ENCODE data around the gene FGA.
"Not testable (repeated sequence)": the region's sequence is repeated elsewhere in the genome, so short reads cannot be mapped to it uniquely, and the experiment has no call there.

Gene FGA

GRCh38 chr4:154606728-154607723 lies 16.5 kb upstream of the FGA start:
- DNase-seq = no peak

- no peak for DNase-seq
Observed at GRCh38 chr4:154604696-154605200, 14.2 kb upstream of the FGA start.

GRCh38 chr4:154603033-154603943 lies 12.7 kb upstream of the FGA start:
- no peak for DNase-seq

GRCh38 chr4:154602404-154603020 lies 12.0 kb upstream of the FGA start:
- DNase-seq = no peak

- DNase-seq = no peak
Observed at GRCh38 chr4:154597798-154598774, 7.5 kb upstream of the FGA start.

- not testable (repeated sequence) for DNase-seq
Observed at GRCh38 chr4:154597281-154597680, 6.7 kb upstream of the FGA start.

- no peak for DNase-seq
Observed at GRCh38 chr4:154595807-154596206, 5.3 kb upstream of the FGA start.

GRCh38 chr4:154594343-154594742 lies 3.8 kb upstream of the FGA start:
- DNase-seq = not testable (repeated sequence)

- no peak for DNase-seq
Observed at GRCh38 chr4:154593868-154594267, 3.3 kb upstream of the FGA start.

- no peak for DNase-seq
Observed at GRCh38 chr4:154591890-154592289, 1.3 kb upstream of the FGA start.

GRCh38 chr4:154589296-154590197 lies 995 bp downstream of the FGA start:
- no peak for DNase-seq

- no peak for DNase-seq
Observed at GRCh38 chr4:154588198-154588597, 2.3 kb downstream of the FGA start.

GRCh38 chr4:154586296-154587033 lies 4.1 kb downstream of the FGA start:
- DNase-seq = no peak

GRCh38 chr4:154585369-154586018 lies 5.0 kb downstream of the FGA start:
- no peak for DNase-seq

- no peak for DNase-seq
Observed at GRCh38 chr4:154584259-154584658, 6.3 kb downstream of the FGA start.

GRCh38 chr4:154583677-154584076 lies 6.9 kb downstream of the FGA start:
- DNase-seq = no peak

GRCh38 chr4:154583230-154583629 lies 7.3 kb downstream of the FGA start:
- DNase-seq = no peak

GRCh38 chr4:154582723-154583122 lies 7.8 kb downstream of the FGA start:
- no peak for DNase-seq

GRCh38 chr4:154579927-154580326 lies 10.6 kb downstream of the FGA start:
- DNase-seq = no peak

Data from NCI-H446 treated with DMSO at 0.1 percent for 48 hours (cell line).